Activated B cell treated with CpG ODN at 0.5 μM for 24 hours (primary cell): Measurements from ENCODE around the gene SULT1A1. TPM values are rescaled to one million over a fixed set of nuclear protein-coding genes. Genes with fewer than 3 reads are reported as not detected.

ENCODE experiments used
- ATAC-seq: fragments of 200-7000 bp; cut with Tn5 transposase; one replicate; pipeline ENCODE4 v1.10.0; 2021; ENCODE audit warnings: low read depth, mild to moderate bottlenecking, moderate library complexity
- CTCF ChIA-PET: fragments of 350-600 bp; sonication (Branson Sonifier 250); formaldehyde crosslinking; loops from one replicate; lab custom pipeline; 2021; ENCODE audit warnings: antibody characterized with exemption; lab: Charles Lee
- POLR2A ChIA-PET: fragments of 350-600 bp; sonication (Branson Sonifier 250); formaldehyde crosslinking; loops from one replicate; lab custom pipeline; 2021; ENCODE audit warnings: antibody characterized with exemption; lab: Charles Lee
- DNase-seq: peaks from one replicate; pipeline ENCODE4 v3.0.0; 2022
- H3K27ac Mint-ChIP-seq: one replicate; pipeline ENCODE4 v1.8.0; 2020; ENCODE audit warnings: mixed read lengths
- H3K27me3 Mint-ChIP-seq: one replicate; pipeline ENCODE4 v1.8.0; 2021; ENCODE audit warnings: mixed read lengths
- H3K36me3 Mint-ChIP-seq: one replicate; pipeline ENCODE4 v1.8.0; 2021; ENCODE audit warnings: low read depth, mixed read lengths
- H3K4me1 Mint-ChIP-seq: one replicate; pipeline ENCODE4 v1.8.0; 2021; ENCODE audit warnings: mixed read lengths
- H3K4me3 Mint-ChIP-seq: one replicate; pipeline ENCODE4 v1.8.0; 2020; ENCODE audit warnings: mild to moderate bottlenecking, mixed read lengths
- H3K9me3 Mint-ChIP-seq: one replicate; pipeline ENCODE4 v1.8.0; 2020; ENCODE audit warnings: mixed read lengths
- intact Hi-C: fragments of 100-400 bp; cut with micrococcal nuclease; formaldehyde crosslinking; loops from one replicate; pipeline ENCODE4 v1.15.1; 2024
- total RNA-seq: library from RNA; stranded (reverse); gene quantifications from 2 replicates; pipeline ENCODE4 v1.2.3, GENCODE V29; 2022
- TF ChIP-seq, protein P1 (sequence below): fragments of 200-600 bp; IDR thresholded peaks from one replicate; pipeline ENCODE4 v1.8.0; 2022; ENCODE audit warnings: antibody characterized with exemption, mild to moderate bottlenecking

SULT1A1 gene
- total RNA-seq, 1 donor from 2014 or later, result 3.3 TPM

DNA sequence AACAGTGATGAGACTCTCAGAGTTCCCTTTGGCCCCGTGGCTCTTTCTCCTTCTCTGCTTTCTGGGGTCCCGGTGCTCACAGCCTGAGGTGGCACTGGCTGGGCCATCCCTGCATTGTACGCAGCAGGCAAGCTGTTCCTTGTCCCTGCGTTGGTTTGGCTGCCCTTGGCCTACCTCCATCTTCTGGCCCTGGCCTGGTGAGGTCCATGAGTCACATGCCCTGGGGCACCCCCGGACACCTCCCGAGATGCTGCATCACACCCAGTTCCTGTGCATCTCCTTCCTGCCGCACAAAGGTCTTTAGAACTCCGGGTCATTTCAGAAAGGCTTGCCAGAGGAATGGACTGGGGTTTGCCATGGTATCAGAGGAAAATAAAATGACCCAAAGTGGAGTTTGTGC is 22.5 kb downstream of the SULT1A1 start:
- H3K9me3 Mint-ChIP-seq, result no peaks in the 10 kb centered on the region
- DNase-seq, result no peak
- TF ChIP-seq, protein P1, sequence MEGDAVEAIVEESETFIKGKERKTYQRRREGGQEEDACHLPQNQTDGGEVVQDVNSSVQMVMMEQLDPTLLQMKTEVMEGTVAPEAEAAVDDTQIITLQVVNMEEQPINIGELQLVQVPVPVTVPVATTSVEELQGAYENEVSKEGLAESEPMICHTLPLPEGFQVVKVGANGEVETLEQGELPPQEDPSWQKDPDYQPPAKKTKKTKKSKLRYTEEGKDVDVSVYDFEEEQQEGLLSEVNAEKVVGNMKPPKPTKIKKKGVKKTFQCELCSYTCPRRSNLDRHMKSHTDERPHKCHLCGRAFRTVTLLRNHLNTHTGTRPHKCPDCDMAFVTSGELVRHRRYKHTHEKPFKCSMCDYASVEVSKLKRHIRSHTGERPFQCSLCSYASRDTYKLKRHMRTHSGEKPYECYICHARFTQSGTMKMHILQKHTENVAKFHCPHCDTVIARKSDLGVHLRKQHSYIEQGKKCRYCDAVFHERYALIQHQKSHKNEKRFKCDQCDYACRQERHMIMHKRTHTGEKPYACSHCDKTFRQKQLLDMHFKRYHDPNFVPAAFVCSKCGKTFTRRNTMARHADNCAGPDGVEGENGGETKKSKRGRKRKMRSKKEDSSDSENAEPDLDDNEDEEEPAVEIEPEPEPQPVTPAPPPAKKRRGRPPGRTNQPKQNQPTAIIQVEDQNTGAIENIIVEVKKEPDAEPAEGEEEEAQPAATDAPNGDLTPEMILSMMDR, result no peak
- no peak overlapping the region for H3K27ac Mint-ChIP-seq
- ChIA-PET POLR2A (no interaction called here), CTCF (no interaction called here)
- no peaks in the 10 kb centered on the region for H3K27me3 Mint-ChIP-seq
- H3K4me3 Mint-ChIP-seq, result no peak overlapping the region
- H3K4me1 Mint-ChIP-seq, result peaks cover 2% of the 10 kb centered on the region
- peaks cover 88% of the 10 kb centered on the region for H3K36me3 Mint-ChIP-seq
- intact Hi-C loops, result no loop called here
- no peak for ATAC-seq

- ChIA-PET CTCF (no interaction called here), POLR2A (no interaction called here)
- Mint-ChIP-seq H3K4me1 (peaks cover 2% of the 10 kb centered on the region), H3K4me3 (no peak overlapping the region), H3K27me3 (no peaks in the 10 kb centered on the region), H3K9me3 (no peaks in the 10 kb centered on the region), H3K27ac (no peak overlapping the region), H3K36me3 (peaks cover 86% of the 10 kb centered on the region)
- no peak for DNase-seq
- TF ChIP-seq, protein P1, result no peak
- ATAC-seq, result no peak
- intact Hi-C loops, result no loop called here
Measured at GRCh38 chr16:28586466-28586865, 23.4 kb downstream of the SULT1A1 start.

- H3K36me3 Mint-ChIP-seq, result peaks cover 85% of the 10 kb centered on the region
- H3K27me3 Mint-ChIP-seq, result no peaks in the 10 kb centered on the region
- ChIA-PET CTCF (no interaction called here), POLR2A (no interaction called here)
- ATAC-seq, result no peak
- DNase-seq, result no peak
- peaks cover 2% of the 10 kb centered on the region for H3K4me1 Mint-ChIP-seq
- intact Hi-C loops, result no loop called here
- TF ChIP-seq, protein P1, result no peak
- no peak overlapping the region for H3K27ac Mint-ChIP-seq
- H3K4me3 Mint-ChIP-seq, result no peak overlapping the region
- H3K9me3 Mint-ChIP-seq, result no peaks in the 10 kb centered on the region
Measured at GRCh38 chr16:28585674-28586073, 24.2 kb downstream of the SULT1A1 start.

GRCh38 chr16:28580726-28581315 is 29.0 kb downstream of the SULT1A1 start:
- CTCF ChIA-PET, result no interaction called here
- intact Hi-C loops, result no loop called here
- DNase-seq, result no peak
- H3K4me1 Mint-ChIP-seq, result peaks cover under 1% of the 10 kb centered on the region
- no peaks in the 10 kb centered on the region for H3K27me3 Mint-ChIP-seq
- peaks cover 53% of the 10 kb centered on the region for H3K36me3 Mint-ChIP-seq
- no peaks in the 10 kb centered on the region for H3K9me3 Mint-ChIP-seq
- H3K4me3 Mint-ChIP-seq, result no peak overlapping the region
- POLR2A ChIA-PET, result interaction anchor here (0.5 to 0.7 kb wide), 2 partner anchors 13 to 21 kb away, joined by 4 to 6 read pairs; no protein-coding TSS in a partner anchor
- no peak for ATAC-seq
- no peak overlapping the region for H3K27ac Mint-ChIP-seq
- TF ChIP-seq, protein P1, result no peak

DNA sequence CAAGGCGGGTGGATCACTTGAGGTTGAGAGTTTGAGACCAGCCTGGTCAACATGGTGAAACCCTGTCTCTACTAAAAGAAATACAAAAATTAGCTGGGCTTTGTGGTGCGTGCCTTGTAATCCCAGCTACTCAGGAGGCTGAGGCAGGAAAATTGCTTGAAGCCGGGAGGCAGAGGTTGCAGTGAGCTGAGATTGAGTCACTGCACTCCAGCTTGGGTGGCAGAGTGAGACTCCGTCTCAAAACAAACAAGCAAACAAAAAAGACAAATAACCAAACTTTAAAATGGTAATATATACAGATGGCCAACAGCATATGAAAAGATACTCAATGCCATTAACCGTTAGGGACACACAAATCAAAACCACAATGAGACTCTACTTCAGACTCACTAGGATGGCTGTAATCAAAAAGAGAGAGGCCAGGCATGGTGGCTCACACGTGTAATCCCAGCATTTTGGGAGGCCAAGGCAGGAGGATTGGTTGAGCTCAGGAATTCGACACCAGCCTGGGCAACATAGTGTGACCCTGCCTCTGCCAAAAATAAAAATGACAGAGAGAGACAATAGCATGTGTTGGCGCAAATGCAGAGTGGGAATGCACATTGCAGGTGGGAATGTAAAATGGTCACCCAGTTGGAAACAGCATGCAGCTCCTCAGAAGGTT is 34.3 kb downstream of the SULT1A1 start:
- intact Hi-C loops, result no loop called here
- CTCF ChIA-PET, result no interaction called here
- Mint-ChIP-seq H3K36me3 (peaks cover 24% of the 10 kb centered on the region), H3K9me3 (no peaks in the 10 kb centered on the region), H3K27me3 (no peaks in the 10 kb centered on the region), H3K4me3 (no peak overlapping the region), H3K27ac (no peak overlapping the region), H3K4me1 (peaks cover 4% of the 10 kb centered on the region)
- no peak for DNase-seq
- no peak for ATAC-seq
- POLR2A ChIA-PET, result no interaction called here
- TF ChIP-seq, protein P1, result no peak
